K562 (cell line): ENCODE data around the gene C19orf12. TPM values are rescaled to one million over a fixed set of nuclear protein-coding genes. Genes with fewer than 3 reads are reported as not detected.
A peak's percentile ranks its signal among the peaks of the same experiment; 100 is the strongest.

ENCODE experiments used
- ARID4B ChIP-seq: sonication (generic); formaldehyde crosslinking; IDR thresholded peaks from 2 replicates; pipeline ENCODE4 v1.8.0; 2022; ENCODE audit warnings: mild to moderate bottlenecking, missing genetic modification reagents
- BRD4 ChIP-seq: fragments of 200-600 bp; sonication (generic); IDR thresholded peaks from 2 replicates; pipeline ENCODE4 v1.6.1; 2017; ENCODE audit warnings: inconsistent platforms
- ELF1 ChIP-seq: fragments of 200-800 bp; sonication (Bioruptor generic); IDR thresholded peaks from 2 replicates; pipeline ENCODE4 v1.6.1; 2016; ENCODE audit warnings: missing genetic modification characterization, missing compliant biosample characterization
- ELF2 ChIP-seq: fragments of 250-450 bp; sonication (Bioruptor Pico); IDR thresholded peaks from 2 replicates; pipeline ENCODE4 v1.5.0; 2021; ENCODE audit warnings: mild to moderate bottlenecking
- MAFG ChIP-seq: fragments of 450-650 bp; conservative IDR thresholded peaks from 2 replicates; pipeline ENCODE4 v1.6.1; 2016; ENCODE audit warnings: missing genetic modification characterization, missing compliant biosample characterization
- MAZ ChIP-seq, 2 experiments: fragments of 450-650 bp in 1 of 2; sonication (generic) in 1 of 2; formaldehyde crosslinking; IDR thresholded peaks in 1 of 2; conservative IDR thresholded peaks in 1 of 2; 2 replicates each; pipeline versions ENCODE4 v1.4.0 to v1.5.0; 2020; ENCODE audit warnings: mild to moderate bottlenecking in 1 of 2, missing genetic modification reagents in 1 of 2
- POLR2H ChIP-seq: IDR thresholded peaks from 2 replicates; pipeline ENCODE4 v1.6.1; 2016; ENCODE audit warnings: missing genetic modification characterization, low read depth, mild to moderate bottlenecking, control low read depth, missing compliant biosample characterization, moderate library complexity
- RBM34 ChIP-seq: fragments of 200-400 bp; formaldehyde crosslinking; IDR thresholded peaks from 2 replicates; pipeline ENCODE4 v1.6.1; 2018; ENCODE audit warnings: low read length, borderline replicate concordance; ENCODE audit not compliant: insufficient read depth
- REST ChIP-seq, 2 experiments: fragments of 450-650 bp; formaldehyde crosslinking in 1 of 2; IDR thresholded peaks; 2 replicates each; pipeline versions ENCODE4 v1.4.0 to v1.6.1; 2014 to 2020; ENCODE audit warnings: mild to moderate bottlenecking in 2 of 2, borderline replicate concordance in 1 of 2, low read depth in 1 of 2
- RNF2 ChIP-seq: sonication (generic); IDR thresholded peaks from 2 replicates; pipeline ENCODE4 v1.6.1; 2016
- SLC30A9 ChIP-seq: fragments of 250-450 bp; sonication (Bioruptor Pico); IDR thresholded peaks from 2 replicates; pipeline ENCODE4 v1.8.0; 2022; ENCODE audit warnings: mild to moderate bottlenecking, moderate library complexity
- ZNF124 ChIP-seq: sonication (generic); formaldehyde crosslinking; IDR thresholded peaks from 2 replicates; pipeline ENCODE4 v1.8.1; 2022; ENCODE audit warnings: missing genetic modification reagents
- ZNF740 ChIP-seq, 3 experiments: fragments of 200-800 bp in 1 of 3; sonication (Bioruptor generic) in 1 of 3; sonication (generic) in 1 of 3; formaldehyde crosslinking in 1 of 3; IDR thresholded peaks; 2 replicates each; pipeline versions ENCODE4 v1.6.1 to v1.8.0; 2016 to 2022; ENCODE audit warnings: mild to moderate bottlenecking in 2 of 3, missing compliant biosample characterization in 2 of 3, missing genetic modification characterization in 2 of 3, missing genetic modification reagents in 1 of 3
- polyA plus RNA-seq, 8 experiments: library from polyadenylated mRNA; depleted of rRNA in 4 of 8; stranded (reverse) in 5 of 8; unstranded in 3 of 8; fragments of >200 nt; fragmentation: Nextera tagmentation in 2 of 8; fragmentation: Illumina TruSeq in 1 of 8; extraction: Ambion mirVana in 2 of 8; extraction: Trizol in 1 of 8; gene quantifications; 2 replicates each; pipeline versions ENCODE4 v1.2.1 to v1.2.3, GENCODE V29; 2011 to 2014; ENCODE audit warnings: inconsistent platforms in 1 of 8, missing spikeins in 1 of 8
- total RNA-seq, 7 experiments: library from RNA; depleted of rRNA in 6 of 7; stranded (reverse); fragments of >200 nt in 6 of 7; fragmentation: Illumina TruSeq in 2 of 7; extraction: Trizol in 2 of 7; gene quantifications; 2 replicates each; pipeline versions ENCODE4 v1.2.1 to v1.2.3, GENCODE V29; 2011 to 2021; ENCODE audit warnings: low replicate concordance in 1 of 7

The C19orf12 gene
- total and polyA plus RNA-seq, 9 of the 15 experiments (the other 6 are each of a cell fraction or from before 2014, with no cell fraction given), result 1.9 to 14.5 (median 10.2) TPM

GRCh38 chr19:29687244-29687896 is 27.7 kb downstream of the C19orf12 start (continued):
- TF ChIP-seq POLR2H (tag) (peak; percentile 94), RNF2 (peak; percentile 72; the same call in 1 of the 2 replicates), MAFG (tag) (peak; percentile 37), SLC30A9 (CRISPR knock-in tag) (no peak), ELF2 (CRISPR knock-in tag) (no peak), RBM34 (no peak), ARID4B (CRISPR knock-in tag) (no peak), BRD4 (no peak; the same call in 1 of the 2 replicates), ELF1 (tag) (no peak), MAZ (CRISPR knock-in tag; conservative IDR thresholded peaks at IDR 0.05 in 1 of 2, IDR thresholded peaks at IDR 0.05 in 1 of 2) (no peak), ZNF740 (CRISPR knock-in tag; IDR thresholded peaks at IDR 0.05) (no peak), ZNF740 (tag; IDR thresholded peaks at IDR 0.05) (no peak), REST (IDR thresholded peaks at IDR 0.05; ENCODE audit: borderline replicate concordance) (no peak), REST (CRISPR knock-in tag; IDR thresholded peaks at IDR 0.05; ENCODE audit: low read depth) (no peak), ZNF124 (no peak)
